Heart left ventricle (tissue), 16 donors: Measurements from ENCODE around the gene KAT8. TPM values are rescaled to one million over a fixed set of nuclear protein-coding genes. Genes with fewer than 3 reads are reported as not detected.
A peak's percentile ranks its signal among the peaks of the same experiment; 100 is the strongest.

ENCODE experiments used
- ATAC-seq, 4 donors: fragments of 200-7000 bp; cut with Tn5 transposase; one replicate each; pipeline ENCODE4 v1.9.1; 2020 to 2022; ENCODE audit warnings: moderate library complexity in 4 of 4, mild to moderate bottlenecking in 3 of 4, moderate number of reproducible peaks in 1 of 4
- DNase-seq, 5 donors: peaks; one replicate each; pipeline ENCODE4 v3.0.0-alpha.2; 2020
- H3K27ac ChIP-seq, 12 donors: fragments of 200-600 bp; sonication (generic) in 4 of 12; one replicate each; pipeline versions ENCODE4 v1.5.0 to v1.8.0; 2016 to 2022; ENCODE audit warnings: mild to moderate bottlenecking in 2 of 12
- H3K27me3 ChIP-seq, 9 donors: fragments of 200-600 bp; sonication (generic) in 2 of 9; one replicate each; pipeline versions ENCODE4 v1.5.1 to v1.8.0; 2016 to 2022; ENCODE audit warnings: mild to moderate bottlenecking in 3 of 9
- H3K36me3 ChIP-seq, 9 donors: fragments of 200-600 bp; sonication (generic) in 2 of 9; one replicate each; pipeline versions ENCODE4 v1.5.0 to v1.8.0; 2018 to 2022; ENCODE audit warnings: mild to moderate bottlenecking in 2 of 9
- H3K4me1 ChIP-seq, 12 donors: fragments of 200-600 bp; sonication (generic) in 4 of 12; one replicate each; pipeline versions ENCODE4 v1.5.0 to v1.8.0; 2016 to 2022; ENCODE audit warnings: mild to moderate bottlenecking in 3 of 12
- H3K4me3 ChIP-seq, 12 donors: fragments of 200-600 bp; sonication (generic) in 4 of 12; one replicate each; pipeline versions ENCODE4 v1.5.0 to v1.8.0; 2017 to 2022; ENCODE audit warnings: mild to moderate bottlenecking in 9 of 12, moderate library complexity in 4 of 12
- H3K9me3 ChIP-seq, 12 donors: fragments of 200-600 bp; sonication (generic) in 4 of 12; one replicate each; pipeline versions ENCODE4 v1.5.0 to v1.8.0; 2016 to 2022; ENCODE audit warnings: mild to moderate bottlenecking in 1 of 12
- POLR2A ChIP-seq, 2 donors: fragments of 450-650 bp; IDR thresholded peaks; one replicate each; pipeline ENCODE4 v1.6.1; 2017; ENCODE audit warnings: antibody characterized with exemption in 2 of 2, mild to moderate bottlenecking in 2 of 2, moderate library complexity in 2 of 2
- WGBS, 4 donors: extraction: QIAGEN DNeasy Blood & Tissue Kit in 2 of 4; methylation state at CpG; one replicate each; pipeline versions ENCODE4 v1.1.5 to v1.1.7; 2013 to 2018; 5-methylcytosine and 5-hydroxymethylcytosine counted together
- intact Hi-C, 10 donors: fragments of 100-400 bp; cut with DNase I; formaldehyde crosslinking; loops; one replicate each; pipeline versions ENCODE4 v1.11.1 to v1.14.2; 2022
- polyA plus RNA-seq, 2 donors: library from polyadenylated mRNA; stranded (reverse); fragments of 200-250 nt; gene quantifications; one replicate each; pipeline ENCODE4 v1.2.3, GENCODE V29; 2013
- total RNA-seq, 9 donors: library from RNA; depleted of rRNA in 2 of 9; stranded (reverse); fragments of >200 nt in 2 of 9; fragmentation: NEBNext Ultra II Directional in 3 of 9; extraction: Animal tissue kit (Norgen Biotek cat#: 25700) in 3 of 9; gene quantifications; one replicate each; pipeline versions ENCODE4 v1.1.0 to v1.2.4, GENCODE V29; 2016 to 2023
- TF ChIP-seq, protein P1 (sequence below), 12 donors: fragments of 200-600 bp; sonication (generic) in 4 of 12; IDR thresholded peaks; one replicate each; pipeline versions ENCODE4 v1.5.0 to v1.8.0; 2018 to 2022; ENCODE audit warnings: antibody characterized with exemption in 12 of 12, mild to moderate bottlenecking in 5 of 12
- donor health status: ischemic (EF 13 %, LVEDD 7.1; RV severe dilation, severe dysfunction).
- donor health status: healthy with polysubstance abuse.
- donor health status: DM: no; HTN: yes; CAD: no.
- donor health status: DM: no; HTN: no; CAD: no.
- donor health status: ischemic (EF 25% LVEDD 6.9; RV normal size, moderate dysfunction).
- donor health status: ischemic (EF 25% LVEDD 5.7; RV mildly dilated, moderate dysfunction).
- donor health status: healthy.
- donor health status: DM: yes; HTN: yes; CAD: no.
- donor health status: ischemic (EF 35%, LVEDD 5.7; RV mildly dilated, moderate dysfunction).
- donor health status: nonischemic (EF 11% LVEDD 7.7; RV severe dilation, severe dysfunction).
- donor health status: DM: yes; HTN: yes; CAD: no.
- donor health status: PGD.
- donor health status: ischemic (EF 29% LVEDD 5.4; RV normal size, mild dysfunction).
- donor health status: nonischemic (EF 23%, LVEDD 6.1; RV moderate dilation, normal function).

KAT8 gene
- total and polyA plus RNA-seq, 11 donors, result 52.8 to 83.2 (median 64.7) TPM

DNA sequence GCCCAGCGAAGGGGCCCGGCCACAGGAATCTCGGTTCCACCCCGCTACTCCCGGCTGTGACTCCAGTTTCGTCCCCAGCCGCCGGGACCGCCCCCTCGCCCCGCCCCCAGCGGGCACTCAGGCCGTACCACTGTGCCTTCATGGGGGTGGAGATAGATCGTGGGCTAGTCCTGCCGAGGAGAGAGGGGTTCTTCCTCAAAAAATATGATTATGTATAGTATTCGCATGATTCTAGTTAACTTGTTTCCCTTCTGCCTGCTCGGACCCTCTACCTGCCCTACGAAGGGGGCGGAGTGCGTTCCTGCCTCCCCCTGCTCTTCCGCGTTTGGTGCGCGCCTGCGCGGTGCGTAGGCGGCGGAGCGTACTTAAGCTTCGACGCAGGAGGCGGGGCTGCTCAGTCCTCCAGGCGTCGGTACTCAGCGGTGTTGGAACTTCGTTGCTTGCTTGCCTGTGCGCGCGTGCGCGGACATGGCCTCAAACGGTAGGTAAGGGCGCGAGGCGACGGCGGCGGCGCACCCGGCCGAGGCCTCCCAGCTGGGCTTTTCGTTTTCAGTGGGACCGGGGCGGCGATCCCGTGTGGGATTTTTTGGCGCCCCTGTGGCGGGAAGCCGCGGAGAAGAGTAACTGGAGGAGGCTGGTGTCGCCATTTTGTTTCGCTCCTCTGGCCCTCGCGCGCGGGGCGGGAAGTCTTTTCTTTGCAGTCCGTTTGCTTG is 62.4 kb downstream of the KAT8 start, which contains the start of gene FUS:
FUS (plus strand) TSS at position 393 of the 713 bp plus-strand sequence; CDS start at position 469, 76 bp downstream.
- H3K27ac ChIP-seq, result peak within 1 kb of the TSS; percentile 87 to 99 (median 94)
- intact Hi-C loops, result loop anchor here in 9 of 10 donors (2.0 to 10.0 kb wide), 6 partner anchors 37 to 277 kb away; partner anchors contain the start of genes ZNF843 (in 5 of the 9), ARMC5 (in 3 of the 9), ZNF646 (in 1 of the 9) and ZNF668 (in 1 of the 9)
- peak within 1 kb of the TSS; percentile 60 to 99 (median 86) for H3K4me3 ChIP-seq
- peaks cover 0 to 47% (median 37%) of the 10 kb centered on the region in 12 donors for H3K4me1 ChIP-seq
- peaks cover 0 to 5% (median 0%) of the 10 kb centered on the region in 9 donors for H3K27me3 ChIP-seq
- H3K9me3 ChIP-seq, result no peaks in the 10 kb centered on the region
- TF ChIP-seq, protein P1, sequence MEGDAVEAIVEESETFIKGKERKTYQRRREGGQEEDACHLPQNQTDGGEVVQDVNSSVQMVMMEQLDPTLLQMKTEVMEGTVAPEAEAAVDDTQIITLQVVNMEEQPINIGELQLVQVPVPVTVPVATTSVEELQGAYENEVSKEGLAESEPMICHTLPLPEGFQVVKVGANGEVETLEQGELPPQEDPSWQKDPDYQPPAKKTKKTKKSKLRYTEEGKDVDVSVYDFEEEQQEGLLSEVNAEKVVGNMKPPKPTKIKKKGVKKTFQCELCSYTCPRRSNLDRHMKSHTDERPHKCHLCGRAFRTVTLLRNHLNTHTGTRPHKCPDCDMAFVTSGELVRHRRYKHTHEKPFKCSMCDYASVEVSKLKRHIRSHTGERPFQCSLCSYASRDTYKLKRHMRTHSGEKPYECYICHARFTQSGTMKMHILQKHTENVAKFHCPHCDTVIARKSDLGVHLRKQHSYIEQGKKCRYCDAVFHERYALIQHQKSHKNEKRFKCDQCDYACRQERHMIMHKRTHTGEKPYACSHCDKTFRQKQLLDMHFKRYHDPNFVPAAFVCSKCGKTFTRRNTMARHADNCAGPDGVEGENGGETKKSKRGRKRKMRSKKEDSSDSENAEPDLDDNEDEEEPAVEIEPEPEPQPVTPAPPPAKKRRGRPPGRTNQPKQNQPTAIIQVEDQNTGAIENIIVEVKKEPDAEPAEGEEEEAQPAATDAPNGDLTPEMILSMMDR (IDR thresholded peaks at IDR 0.05), result peak in 1 of 12 donors; percentile 8
- peak; percentile 67 to 96 for TF ChIP-seq POLR2A (IDR thresholded peaks at IDR 0.05)
- 0% methylated on average over 39 to 69 of the region's 69 CpGs for WGBS, 4 donors
- DNase-seq, result peak; percentile 91 to 96 (median 93)
- peak; percentile 84 to 90 (median 88) for ATAC-seq
- H3K36me3 ChIP-seq, result peaks cover 0 to 34% (median 26%) of the 10 kb centered on the region in 9 donors

Other genes with a start within 250 kb of the KAT8 start
- 10 to 100 TPM; 23.1 to 35.5 (median 28.1) TPM for gene BCL7C, start 223.6 kb upstream of the KAT8 start, total RNA-seq
- 10 to 100 TPM; 30.5 to 43.4 TPM for gene BCL7C, start 223.6 kb upstream of the KAT8 start, polyA plus RNA-seq
- 10 to 100 TPM in 5 of 9 donors, 1 to 10 TPM in 4; 6.4 to 22.2 (median 12.2) TPM for gene CTF1, start 221.1 kb upstream of the KAT8 start, total RNA-seq
- gene CTF1, start 221.1 kb upstream of the KAT8 start, polyA plus RNA-seq, result 10 to 100 TPM in 1 of 2 donors, 1 to 10 TPM in 1; 3.7 to 13.5 TPM
- gene FBXL19, start 194.1 kb upstream of the KAT8 start, total RNA-seq, result 10 to 100 TPM in 2 of 9 donors, 1 to 10 TPM in 7; 4.5 to 15.5 (median 7.9) TPM
- 1 to 10 TPM; 7.9 to 9.1 TPM for gene FBXL19, start 194.1 kb upstream of the KAT8 start, polyA plus RNA-seq
- 10 to 100 TPM in 6 of 9 donors, 1 to 10 TPM in 3; 8.5 to 28.9 (median 14.1) TPM for gene ORAI3, start 168.6 kb upstream of the KAT8 start, total RNA-seq
- 10 to 100 TPM in 1 of 2 donors, 1 to 10 TPM in 1; 8.1 to 10.8 TPM for gene ORAI3, start 168.6 kb upstream of the KAT8 start, polyA plus RNA-seq
- gene SETD1A, start 159.9 kb upstream of the KAT8 start, total RNA-seq, result 10 to 100 TPM in 3 of 9 donors, 1 to 10 TPM in 6; 4.6 to 12.1 (median 9.0) TPM
- 1 to 10 TPM; 8.1 to 9.3 TPM for gene SETD1A, start 159.9 kb upstream of the KAT8 start, polyA plus RNA-seq
- 10 to 100 TPM in 3 of 9 donors, 1 to 10 TPM in 6; 3.8 to 27.2 (median 6.9) TPM for gene HSD3B7, start 132.5 kb upstream of the KAT8 start, total RNA-seq
- gene HSD3B7, start 132.5 kb upstream of the KAT8 start, polyA plus RNA-seq, result 1 to 10 TPM; 7.1 to 7.8 TPM
- 1 to 10 TPM in 4 of 9 donors, under 1 TPM in 5; 0.20 to 2.1 (median 1.00) TPM for gene STX1B, start 107.0 kb upstream of the KAT8 start, total RNA-seq
- gene STX1B, start 107.0 kb upstream of the KAT8 start, polyA plus RNA-seq, result under 1 TPM; 0.22 to 0.76 TPM
- 10 to 100 TPM; 19.5 to 65.8 (median 39.7) TPM for gene STX4, start 84.1 kb upstream of the KAT8 start, total RNA-seq
- gene STX4, start 84.1 kb upstream of the KAT8 start, polyA plus RNA-seq, result 10 to 100 TPM; 50.5 to 73.8 TPM
- 10 to 100 TPM in 2 of 9 donors, 1 to 10 TPM in 7; 3.5 to 11.4 (median 5.8) TPM for gene ZNF668, start 43.4 kb upstream of the KAT8 start, total RNA-seq
- gene ZNF668, start 43.4 kb upstream of the KAT8 start, polyA plus RNA-seq, result 1 to 10 TPM; 6.6 to 9.8 TPM
- gene ZNF646, start 43.2 kb upstream of the KAT8 start, total RNA-seq, result 10 to 100 TPM in 6 of 9 donors, 1 to 10 TPM in 3; 8.3 to 15.5 (median 10.3) TPM
- 1 to 10 TPM; 6.4 to 7.6 TPM for gene ZNF646, start 43.2 kb upstream of the KAT8 start, polyA plus RNA-seq
- gene PRSS53, start 28.7 kb upstream of the KAT8 start, total RNA-seq, result 1 to 10 TPM in 1 of 9 donors, under 1 TPM in 8; 0.16 to 1.4 (median 0.44) TPM
- gene PRSS53, start 28.7 kb upstream of the KAT8 start, polyA plus RNA-seq, result under 1 TPM; 0.80 to 0.84 TPM
- 10 to 100 TPM; 25.9 to 63.1 (median 42.0) TPM for gene VKORC1, start 22.9 kb upstream of the KAT8 start, total RNA-seq
- gene VKORC1, start 22.9 kb upstream of the KAT8 start, polyA plus RNA-seq, result 100 to 1,000 TPM in 1 of 2 donors, 10 to 100 TPM in 1; 40.2 to 134 TPM
- 100 to 1,000 TPM in 2 of 9 donors, 10 to 100 TPM in 7; 61.9 to 134 (median 70.0) TPM for gene BCKDK, start 9.3 kb upstream of the KAT8 start, total RNA-seq
- gene BCKDK, start 9.3 kb upstream of the KAT8 start, polyA plus RNA-seq, result 10 to 100 TPM; 42.6 to 57.4 TPM
- under 1 TPM in 4 of 9 donors, not detected in 5; 0.17 to 0.44 (median 0.39) TPM for gene PRSS8, start 18.1 kb downstream of the KAT8 start, total RNA-seq
- gene PRSS8, start 18.1 kb downstream of the KAT8 start, polyA plus RNA-seq, result under 1 TPM; 0.17 to 0.23 TPM
- gene PRSS36, start 32.4 kb downstream of the KAT8 start, total RNA-seq, result 1 to 10 TPM in 7 of 9 donors, under 1 TPM in 2; 0.35 to 5.1 (median 1.2) TPM
- gene PRSS36, start 32.4 kb downstream of the KAT8 start, polyA plus RNA-seq, result 1 to 10 TPM; 1.0 to 2.6 TPM
- 100 to 1,000 TPM in 7 of 9 donors, 10 to 100 TPM in 2; 20.3 to 213 (median 127) TPM for gene FUS, start 62.5 kb downstream of the KAT8 start, total RNA-seq
- 100 to 1,000 TPM; 127 to 155 TPM for gene FUS, start 62.5 kb downstream of the KAT8 start, polyA plus RNA-seq
- 10 to 100 TPM in 3 of 9 donors, 1 to 10 TPM in 6; 2.0 to 42.2 (median 5.2) TPM for gene PYCARD, start 85.1 kb downstream of the KAT8 start, total RNA-seq
- gene PYCARD, start 85.1 kb downstream of the KAT8 start, polyA plus RNA-seq, result 10 to 100 TPM in 1 of 2 donors, 1 to 10 TPM in 1; 3.9 to 10.0 TPM
- gene TRIM72, start 96.5 kb downstream of the KAT8 start, total RNA-seq, result 1 to 10 TPM in 8 of 9 donors, under 1 TPM in 1; 0.32 to 3.4 (median 1.6) TPM
- gene TRIM72, start 96.5 kb downstream of the KAT8 start, polyA plus RNA-seq, result 1 to 10 TPM; 1.0 to 1.2 TPM
- not detected for gene PYDC1, start 99.5 kb downstream of the KAT8 start, total RNA-seq
- not detected for gene PYDC1, start 99.5 kb downstream of the KAT8 start, polyA plus RNA-seq
- gene ITGAM, start 142.3 kb downstream of the KAT8 start, total RNA-seq, result 10 to 100 TPM in 2 of 9 donors, 1 to 10 TPM in 7; 1.9 to 48.7 (median 4.9) TPM
- 1 to 10 TPM; 2.5 to 2.6 TPM for gene ITGAM, start 142.3 kb downstream of the KAT8 start, polyA plus RNA-seq
- gene ITGAX, start 237.5 kb downstream of the KAT8 start, total RNA-seq, result 10 to 100 TPM in 2 of 9 donors, 1 to 10 TPM in 6, under 1 TPM in 1; 0.73 to 52.7 (median 2.0) TPM
- 1 to 10 TPM; 2.0 to 2.2 TPM for gene ITGAX, start 237.5 kb downstream of the KAT8 start, polyA plus RNA-seq